Skeletal muscle cell (primary cell): Measurements from ENCODE around the gene SLC7A7.
"Not testable (repeated sequence)": the region's sequence is repeated elsewhere in the genome, so short reads cannot be mapped to it uniquely, and the experiment has no call there.

Source experiments
- DNase-seq: peaks from one replicate; pipeline ENCODE4 v3.0.0-alpha.2; 2010; ENCODE audit warnings: low read depth
- H3K4me3 ChIP-seq: 2 replicates; pipeline ENCODE4 v1.5.1; 2011; ENCODE audit warnings: low read depth, mild to moderate bottlenecking, control low read depth, low read length, moderate library complexity

The SLC7A7 gene

GRCh38 chr14:22724847-22725246 lies 90.4 kb downstream of the SLC7A7 start:
- not testable (repeated sequence) for H3K4me3 ChIP-seq, DNase-seq

- DNase-seq, result no peak
- H3K4me3 ChIP-seq, result no peak overlapping the region
These were observed 91.4 kb downstream of the SLC7A7 start for GRCh38 chr14:22723815-22724214.
